ENCODE measurements around the gene CFAP77.

The CFAP77 gene

GRCh38 chr9:132489536-132489935, 79.5 kb downstream of the CFAP77 start:
- WGBS (ENCODE audit: insufficient coverage), result 92% methylated on average over 6 of the region's 9 CpGs
- Histone ChIP-seq H3K4me3 (ENCODE audit: control insufficient read depth in 1 of 7, extremely low read depth in 1 of 7, insufficient read depth in 4 of 7, low read depth in 2 of 7, low read length in 6 of 7) (no peak overlapping the region), H3K36me3 (ENCODE audit: control insufficient read depth in 4 of 4, insufficient read depth in 4 of 4, low read length in 3 of 4) (no peaks in the 10 kb centered on the region), H3K4me1 (ENCODE audit: control extremely low read depth in 1 of 4, control insufficient read depth in 4 of 4, insufficient read depth in 4 of 4, low read length in 3 of 4) (peaks cover 0 to 3% (median 1%) of the 10 kb centered on the region in 4 experiments), H3K9me3 (ENCODE audit: control extremely low read depth in 1 of 5, control insufficient read depth in 4 of 5, insufficient read depth in 2 of 5, low read depth in 1 of 5, low read length in 4 of 5) (peaks cover 0 to 2% (median 0%) of the 10 kb centered on the region in 5 experiments), H3K27me3 (replicated peaks in 2 of 5; ENCODE audit: control insufficient read depth in 4 of 5, insufficient read depth in 5 of 5, low read length in 4 of 5) (peaks cover 6 to 63% (median 23%) of the 10 kb centered on the region in 5 experiments), H3K27ac (ENCODE audit: insufficient read depth in 1 of 2, low read depth in 1 of 2, low read length in 2 of 2, poor library complexity in 1 of 2, severe bottlenecking in 2 of 2) (no peak overlapping the region)
- ChIA-PET POLR2A (no interaction called here), CTCF (no interaction called here)
- no peak for DNase-seq

- no peak for DNase-seq
- H3K4me3 ChIP-seq (ENCODE audit: control insufficient read depth in 1 of 7, extremely low read depth in 1 of 7, insufficient read depth in 4 of 7, low read depth in 2 of 7, low read length in 6 of 7), result no peak overlapping the region
- H3K4me1 ChIP-seq (ENCODE audit: control extremely low read depth in 1 of 4, control insufficient read depth in 4 of 4, insufficient read depth in 4 of 4, low read length in 3 of 4), result no peaks in the 10 kb centered on the region
- peaks cover 0 to 13% (median 8%) of the 10 kb centered on the region in 5 experiments for H3K27me3 ChIP-seq (replicated peaks in 2 of 5; ENCODE audit: control insufficient read depth in 4 of 5, insufficient read depth in 5 of 5, low read length in 4 of 5)
- no peaks in the 10 kb centered on the region for H3K36me3 ChIP-seq (ENCODE audit: control insufficient read depth in 4 of 4, insufficient read depth in 4 of 4, low read length in 3 of 4)
- CTCF ChIA-PET, result no interaction called here
- H3K27ac ChIP-seq (ENCODE audit: insufficient read depth in 1 of 2, low read depth in 1 of 2, low read length in 2 of 2, poor library complexity in 1 of 2, severe bottlenecking in 2 of 2), result no peak overlapping the region
- POLR2A ChIA-PET, result no interaction called here
- no CpG with 5 or more reads among the region's 2 CpGs for WGBS (ENCODE audit: insufficient coverage)
- peaks cover 0 to 4% (median 0%) of the 10 kb centered on the region in 5 experiments for H3K9me3 ChIP-seq (ENCODE audit: control extremely low read depth in 1 of 5, control insufficient read depth in 4 of 5, insufficient read depth in 2 of 5, low read depth in 1 of 5, low read length in 4 of 5)
Measured at GRCh38 chr9:132494857-132495256, 84.8 kb downstream of the CFAP77 start.

- Histone ChIP-seq H3K4me1 (ENCODE audit: control extremely low read depth in 1 of 4, control insufficient read depth in 4 of 4, insufficient read depth in 4 of 4, low read length in 3 of 4) (no peaks in the 10 kb centered on the region), H3K27me3 (replicated peaks in 2 of 5; ENCODE audit: control insufficient read depth in 4 of 5, insufficient read depth in 5 of 5, low read length in 4 of 5) (peaks cover 0 to 10% (median 2%) of the 10 kb centered on the region in 5 experiments), H3K4me3 (ENCODE audit: control insufficient read depth in 1 of 7, extremely low read depth in 1 of 7, insufficient read depth in 4 of 7, low read depth in 2 of 7, low read length in 6 of 7) (no peak overlapping the region), H3K9me3 (ENCODE audit: control extremely low read depth in 1 of 5, control insufficient read depth in 4 of 5, insufficient read depth in 2 of 5, low read depth in 1 of 5, low read length in 4 of 5) (peaks cover 0 to 4% (median 0%) of the 10 kb centered on the region in 5 experiments), H3K36me3 (ENCODE audit: control insufficient read depth in 4 of 4, insufficient read depth in 4 of 4, low read length in 3 of 4) (no peaks in the 10 kb centered on the region), H3K27ac (ENCODE audit: insufficient read depth in 1 of 2, low read depth in 1 of 2, low read length in 2 of 2, poor library complexity in 1 of 2, severe bottlenecking in 2 of 2) (no peak overlapping the region)
- DNase-seq, result no peak
- POLR2A ChIA-PET, result no interaction called here
- CTCF ChIA-PET, result interaction anchor here (1.1 to 1.3 kb wide), 2 partner anchors 10 to 68 kb away, joined by 3 to 4 read pairs; no protein-coding TSS in a partner anchor
- WGBS (ENCODE audit: insufficient coverage), result 97% methylated on average over 16 of the region's 16 CpGs
Measured at GRCh38 chr9:132497731-132498130, 87.7 kb downstream of the CFAP77 start.

GRCh38 chr9:132498531-132499210, 88.7 kb downstream of the CFAP77 start:
- POLR2A ChIA-PET, result no interaction called here
- Histone ChIP-seq H3K27ac (ENCODE audit: insufficient read depth in 1 of 2, low read depth in 1 of 2, low read length in 2 of 2, poor library complexity in 1 of 2, severe bottlenecking in 2 of 2) (no peak overlapping the region), H3K4me3 (ENCODE audit: control insufficient read depth in 1 of 7, extremely low read depth in 1 of 7, insufficient read depth in 4 of 7, low read depth in 2 of 7, low read length in 6 of 7) (no peak overlapping the region), H3K9me3 (ENCODE audit: control extremely low read depth in 1 of 5, control insufficient read depth in 4 of 5, insufficient read depth in 2 of 5, low read depth in 1 of 5, low read length in 4 of 5) (peaks cover 0 to 4% (median 0%) of the 10 kb centered on the region in 5 experiments), H3K4me1 (ENCODE audit: control extremely low read depth in 1 of 4, control insufficient read depth in 4 of 4, insufficient read depth in 4 of 4, low read length in 3 of 4) (no peaks in the 10 kb centered on the region), H3K27me3 (replicated peaks in 2 of 5; ENCODE audit: control insufficient read depth in 4 of 5, insufficient read depth in 5 of 5, low read length in 4 of 5) (peaks cover 0 to 10% (median 1%) of the 10 kb centered on the region in 5 experiments), H3K36me3 (ENCODE audit: control insufficient read depth in 4 of 4, insufficient read depth in 4 of 4, low read length in 3 of 4) (no peaks in the 10 kb centered on the region)
- no peak for DNase-seq
- WGBS (ENCODE audit: insufficient coverage), result 94% methylated on average over 17 of the region's 20 CpGs
- CTCF ChIA-PET, result interaction anchor here (0.6 to 1.9 kb wide), 4 partner anchors 9 to 1078 kb away, joined by 3 to 7 read pairs (median 4); no protein-coding TSS in a partner anchor

- DNase-seq, result no peak
- H3K9me3 ChIP-seq (ENCODE audit: control extremely low read depth in 1 of 5, control insufficient read depth in 4 of 5, insufficient read depth in 2 of 5, low read depth in 1 of 5, low read length in 4 of 5), result peaks cover 0 to 4% (median 0%) of the 10 kb centered on the region in 5 experiments
- CTCF ChIA-PET, result interaction anchor here (0.6 to 1.9 kb wide), 4 partner anchors 8 to 1078 kb away, joined by 3 to 7 read pairs (median 4); no protein-coding TSS in a partner anchor
- H3K27ac ChIP-seq (ENCODE audit: insufficient read depth in 1 of 2, low read depth in 1 of 2, low read length in 2 of 2, poor library complexity in 1 of 2, severe bottlenecking in 2 of 2), result no peak overlapping the region
- peaks cover 0 to 10% (median 2%) of the 10 kb centered on the region in 5 experiments for H3K27me3 ChIP-seq (replicated peaks in 2 of 5; ENCODE audit: control insufficient read depth in 4 of 5, insufficient read depth in 5 of 5, low read length in 4 of 5)
- H3K4me1 ChIP-seq (ENCODE audit: control extremely low read depth in 1 of 4, control insufficient read depth in 4 of 4, insufficient read depth in 4 of 4, low read length in 3 of 4), result no peaks in the 10 kb centered on the region
- H3K36me3 ChIP-seq (ENCODE audit: control insufficient read depth in 4 of 4, insufficient read depth in 4 of 4, low read length in 3 of 4), result no peaks in the 10 kb centered on the region
- no peak overlapping the region for H3K4me3 ChIP-seq (ENCODE audit: control insufficient read depth in 1 of 7, extremely low read depth in 1 of 7, insufficient read depth in 4 of 7, low read depth in 2 of 7, low read length in 6 of 7)
- 96% methylated on average over 21 of the region's 23 CpGs for WGBS (ENCODE audit: insufficient coverage)
- POLR2A ChIA-PET, result no interaction called here
Measured at GRCh38 chr9:132499251-132499650, 89.2 kb downstream of the CFAP77 start.

GRCh38 chr9:132500193-132500592, 90.2 kb downstream of the CFAP77 start:
- ChIA-PET POLR2A (no interaction called here), CTCF (interaction anchor here (1.9 kb wide), 1 partner anchor 15 kb away, joined by 6 read pairs; no protein-coding TSS in a partner anchor)
- WGBS (ENCODE audit: insufficient coverage), result 100% methylated on average over 5 of the region's 7 CpGs
- Histone ChIP-seq H3K36me3 (ENCODE audit: control insufficient read depth in 4 of 4, insufficient read depth in 4 of 4, low read length in 3 of 4) (no peaks in the 10 kb centered on the region), H3K27me3 (replicated peaks in 2 of 5; ENCODE audit: control insufficient read depth in 4 of 5, insufficient read depth in 5 of 5, low read length in 4 of 5) (peaks cover 0 to 10% (median 6%) of the 10 kb centered on the region in 5 experiments), H3K4me3 (ENCODE audit: control insufficient read depth in 1 of 7, extremely low read depth in 1 of 7, insufficient read depth in 4 of 7, low read depth in 2 of 7, low read length in 6 of 7) (no peak overlapping the region), H3K27ac (ENCODE audit: insufficient read depth in 1 of 2, low read depth in 1 of 2, low read length in 2 of 2, poor library complexity in 1 of 2, severe bottlenecking in 2 of 2) (no peak overlapping the region), H3K9me3 (ENCODE audit: control extremely low read depth in 1 of 5, control insufficient read depth in 4 of 5, insufficient read depth in 2 of 5, low read depth in 1 of 5, low read length in 4 of 5) (no peaks in the 10 kb centered on the region), H3K4me1 (ENCODE audit: control extremely low read depth in 1 of 4, control insufficient read depth in 4 of 4, insufficient read depth in 4 of 4, low read length in 3 of 4) (no peaks in the 10 kb centered on the region)
- no peak for DNase-seq

GRCh38 chr9:132502480-132502879, 92.5 kb downstream of the CFAP77 start:
- WGBS (ENCODE audit: insufficient coverage), result 96% methylated on average over 12 of the region's 12 CpGs
- DNase-seq, result no peak
- CTCF ChIA-PET, result interaction anchor here (1.0 kb wide), 1 partner anchor 84 kb away, joined by 3 read pairs; no protein-coding TSS in a partner anchor

More at GRCh38 chr9:132502480-132502879, 92.5 kb downstream of the CFAP77 start:
- H3K9me3 ChIP-seq (ENCODE audit: control extremely low read depth in 1 of 5, control insufficient read depth in 4 of 5, insufficient read depth in 2 of 5, low read depth in 1 of 5, low read length in 4 of 5), result no peaks in the 10 kb centered on the region
- H3K27me3 ChIP-seq (replicated peaks in 2 of 5; ENCODE audit: control insufficient read depth in 4 of 5, insufficient read depth in 5 of 5, low read length in 4 of 5), result peaks cover 0 to 14% (median 7%) of the 10 kb centered on the region in 5 experiments
- H3K4me1 ChIP-seq (ENCODE audit: control extremely low read depth in 1 of 4, control insufficient read depth in 4 of 4, insufficient read depth in 4 of 4, low read length in 3 of 4), result peaks cover 0 to 10% (median 9%) of the 10 kb centered on the region in 4 experiments
- no peak overlapping the region for H3K27ac ChIP-seq (ENCODE audit: insufficient read depth in 1 of 2, low read depth in 1 of 2, low read length in 2 of 2, poor library complexity in 1 of 2, severe bottlenecking in 2 of 2)
- POLR2A ChIA-PET, result no interaction called here
- H3K36me3 ChIP-seq (ENCODE audit: control insufficient read depth in 4 of 4, insufficient read depth in 4 of 4, low read length in 3 of 4), result no peaks in the 10 kb centered on the region
- H3K4me3 ChIP-seq (ENCODE audit: control insufficient read depth in 1 of 7, extremely low read depth in 1 of 7, insufficient read depth in 4 of 7, low read depth in 2 of 7, low read length in 6 of 7), result no peak overlapping the region

All from common myeloid progenitor, CD34-positive (primary cell).